Inflammatory macrophage treated with lipopolysaccharide for 4 hours (primary cell): ENCODE data around the gene LRR1.
"Not testable (repeated sequence)": the region's sequence is repeated elsewhere in the genome, so short reads cannot be mapped to it uniquely, and the experiment has no call there.

Source experiments
- DNase-seq: peaks from one replicate; pipeline ENCODE4 v3.0.0-alpha.2; 2020

The LRR1 gene, protein sequence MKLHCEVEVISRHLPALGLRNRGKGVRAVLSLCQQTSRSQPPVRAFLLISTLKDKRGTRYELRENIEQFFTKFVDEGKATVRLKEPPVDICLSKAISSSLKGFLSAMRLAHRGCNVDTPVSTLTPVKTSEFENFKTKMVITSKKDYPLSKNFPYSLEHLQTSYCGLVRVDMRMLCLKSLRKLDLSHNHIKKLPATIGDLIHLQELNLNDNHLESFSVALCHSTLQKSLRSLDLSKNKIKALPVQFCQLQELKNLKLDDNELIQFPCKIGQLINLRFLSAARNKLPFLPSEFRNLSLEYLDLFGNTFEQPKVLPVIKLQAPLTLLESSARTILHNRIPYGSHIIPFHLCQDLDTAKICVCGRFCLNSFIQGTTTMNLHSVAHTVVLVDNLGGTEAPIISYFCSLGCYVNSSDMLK

DNA sequence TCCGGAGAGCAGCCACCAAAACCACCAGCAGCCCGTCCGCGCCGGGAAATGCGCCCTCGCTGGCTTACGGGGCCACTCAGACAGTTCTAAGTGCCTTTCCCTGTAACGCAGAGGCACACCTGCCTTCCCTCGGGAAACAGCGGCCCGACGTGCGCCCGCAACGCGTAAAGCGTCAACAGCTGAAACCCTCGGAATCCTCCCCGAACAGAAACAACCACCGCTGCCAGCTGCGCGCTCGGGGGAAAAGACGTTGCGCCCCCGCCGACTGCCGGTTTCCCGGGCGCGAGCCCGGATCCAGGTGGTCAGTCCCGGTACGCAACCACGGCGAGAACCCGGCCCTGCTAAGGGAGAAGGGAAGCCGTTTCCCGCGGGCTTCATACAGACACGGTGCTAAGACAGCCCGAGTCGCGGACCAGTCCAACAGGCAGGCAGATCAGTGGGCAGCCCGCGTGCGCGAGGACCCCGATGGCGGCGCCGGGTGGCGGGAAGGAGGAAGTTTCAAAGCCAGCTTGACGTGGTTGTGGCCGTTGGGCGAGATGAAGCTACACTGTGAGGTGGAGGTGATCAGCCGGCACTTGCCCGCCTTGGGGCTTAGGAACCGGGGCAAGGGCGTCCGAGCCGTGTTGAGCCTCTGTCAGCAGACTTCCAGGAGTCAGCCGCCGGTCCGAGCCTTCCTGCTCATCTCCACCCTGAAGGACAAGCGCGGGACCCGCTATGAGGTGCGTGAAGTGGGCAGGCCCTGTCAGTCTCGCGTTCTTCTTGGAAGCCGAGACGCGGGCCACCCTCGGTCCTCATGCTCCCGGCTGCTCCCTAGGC, at the start of gene LRR1:
TSS of gene LRR1 (plus strand) at position 456 of the 816 bp plus-strand sequence. CDS start at position 537, 81 bp downstream.
- peak; percentile 79 for DNase-seq

DNA sequence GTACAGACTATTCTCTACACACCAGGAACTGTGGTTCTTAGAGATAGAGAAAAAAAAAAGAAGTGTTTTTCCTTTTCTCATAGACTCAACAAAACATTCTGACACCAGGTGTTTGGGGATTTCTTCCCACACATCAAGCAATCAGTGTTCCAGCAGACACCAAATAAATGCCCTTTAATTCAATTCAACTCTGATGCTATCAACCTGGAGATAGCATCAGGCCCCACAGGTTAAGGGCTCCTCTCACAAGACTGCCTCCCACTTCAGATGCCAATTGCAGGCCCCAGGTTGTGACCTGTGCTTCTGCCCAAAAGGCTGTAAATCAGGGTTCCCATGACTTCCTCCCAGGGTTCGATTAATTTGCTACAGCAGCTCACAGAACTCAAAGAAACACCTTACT, 49.3 kb upstream of the LRR1 start:
- DNase-seq: no peak

DNA sequence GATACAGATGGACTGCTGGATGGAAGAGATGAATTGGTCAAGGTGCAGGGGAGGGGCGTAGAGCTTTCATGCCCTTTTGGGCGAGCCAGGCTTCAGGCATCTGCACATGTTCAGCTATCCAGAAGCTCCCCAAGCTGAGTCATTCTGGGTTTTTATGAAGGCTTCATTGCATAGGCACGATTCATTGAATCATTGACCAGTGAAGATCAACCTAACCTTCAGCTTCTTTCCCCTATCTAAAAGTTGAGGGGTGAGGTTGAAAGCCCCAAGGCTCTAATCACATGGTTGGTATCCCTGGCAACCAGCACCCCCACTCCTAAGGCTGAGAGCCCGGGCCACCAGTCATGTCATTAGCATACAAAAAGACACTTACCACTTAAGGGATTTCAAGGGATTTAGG, 48.9 kb upstream of the LRR1 start:
- DNase-seq: no peak

DNA sequence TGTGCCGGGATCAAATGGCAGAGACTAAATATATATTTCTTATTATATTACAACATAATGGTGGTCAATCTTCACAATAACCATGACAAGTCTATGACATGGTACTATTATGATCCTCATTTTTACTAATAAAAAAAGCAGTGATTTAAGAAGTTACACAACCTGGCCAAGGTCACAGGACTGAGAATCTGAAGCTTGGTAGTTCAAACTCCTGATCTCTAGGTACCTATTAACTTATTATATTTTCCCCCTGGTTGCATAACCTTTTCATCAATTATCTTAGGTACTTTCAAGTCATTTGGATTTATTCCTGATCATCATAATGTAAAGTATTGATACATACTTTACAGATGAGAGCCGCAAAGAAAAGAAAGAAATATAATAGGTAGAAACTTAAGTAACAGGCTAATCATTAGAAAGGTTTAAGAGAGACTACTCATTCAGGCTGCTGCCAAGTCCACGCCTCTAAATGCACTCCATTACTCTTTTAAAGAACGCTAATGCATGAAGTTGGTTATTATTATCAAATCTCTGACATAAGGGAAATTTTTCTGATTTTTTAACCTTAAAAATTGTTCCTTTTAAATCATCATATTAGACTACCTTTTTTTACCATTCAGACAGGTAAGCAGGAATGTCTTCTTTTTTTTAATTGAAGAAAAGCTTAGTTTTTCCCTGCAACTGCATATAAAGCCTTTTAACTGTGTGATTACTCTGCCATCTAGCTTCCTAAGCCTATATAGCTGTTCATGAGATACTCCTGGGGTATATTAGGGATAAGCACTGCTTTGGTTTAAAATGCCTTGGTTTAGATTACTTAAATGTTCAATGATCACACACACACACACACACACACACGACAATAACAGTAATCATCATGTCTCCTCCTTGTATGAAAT, 48.2 kb upstream of the LRR1 start:
- no peak for DNase-seq

DNA sequence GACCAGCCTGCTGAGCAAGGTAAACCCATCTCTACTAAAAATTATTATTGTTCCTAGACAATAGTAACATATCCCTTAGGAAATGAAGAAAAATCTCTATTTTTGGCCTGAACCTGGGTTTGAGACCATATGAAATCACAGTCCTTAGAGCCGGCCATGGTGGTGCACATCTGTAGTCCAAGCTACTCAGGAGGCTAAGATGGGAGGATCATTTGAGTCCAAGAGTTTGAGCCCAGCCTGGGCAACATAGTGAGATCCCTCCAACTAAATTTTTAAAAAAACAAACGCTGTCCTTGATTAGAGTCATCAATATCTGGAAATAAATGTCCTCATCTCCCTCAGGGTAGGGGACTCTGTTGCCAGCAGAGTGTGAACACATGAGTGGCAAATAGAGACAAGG, 47.2 kb upstream of the LRR1 start:
- no peak for DNase-seq

DNA sequence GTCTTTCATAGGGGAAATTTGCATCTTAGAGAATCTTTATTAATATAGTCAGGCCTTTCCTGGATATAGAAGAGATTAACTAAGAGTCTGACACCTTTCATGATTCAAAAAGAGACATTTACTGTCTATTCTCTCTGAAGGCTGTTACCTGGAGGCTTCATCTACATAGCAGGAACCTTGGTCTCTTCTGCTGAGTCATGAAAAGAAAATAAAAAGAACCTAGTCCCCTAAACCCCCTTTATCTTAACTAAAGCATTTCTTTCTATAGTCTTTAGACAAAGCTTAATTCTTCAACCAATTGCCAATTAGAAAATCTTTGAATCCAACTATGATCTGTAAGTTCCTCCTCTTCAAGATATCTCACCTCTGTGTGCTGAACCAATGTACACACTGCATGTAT, 45.6 kb upstream of the LRR1 start:
- no peak for DNase-seq

DNA sequence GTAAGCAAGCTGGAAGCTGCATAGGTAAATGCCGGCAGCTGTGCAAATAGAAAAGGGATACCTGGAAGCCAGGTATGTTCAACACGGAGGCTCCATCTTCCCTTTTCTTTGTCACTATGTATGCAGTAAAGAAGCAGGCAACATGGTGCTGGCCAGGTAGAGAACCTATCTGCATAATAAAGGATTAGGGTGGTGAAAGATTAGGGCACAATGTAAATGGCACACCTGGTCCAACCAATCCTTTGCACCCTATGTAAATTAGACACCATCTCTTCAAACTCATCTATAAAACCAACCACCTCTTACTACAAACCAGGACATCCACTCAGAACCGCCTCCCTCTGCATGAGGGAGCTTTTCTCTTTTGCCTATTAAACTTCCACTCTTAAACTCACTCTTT, 44.8 kb upstream of the LRR1 start:
- no peak for DNase-seq

DNA sequence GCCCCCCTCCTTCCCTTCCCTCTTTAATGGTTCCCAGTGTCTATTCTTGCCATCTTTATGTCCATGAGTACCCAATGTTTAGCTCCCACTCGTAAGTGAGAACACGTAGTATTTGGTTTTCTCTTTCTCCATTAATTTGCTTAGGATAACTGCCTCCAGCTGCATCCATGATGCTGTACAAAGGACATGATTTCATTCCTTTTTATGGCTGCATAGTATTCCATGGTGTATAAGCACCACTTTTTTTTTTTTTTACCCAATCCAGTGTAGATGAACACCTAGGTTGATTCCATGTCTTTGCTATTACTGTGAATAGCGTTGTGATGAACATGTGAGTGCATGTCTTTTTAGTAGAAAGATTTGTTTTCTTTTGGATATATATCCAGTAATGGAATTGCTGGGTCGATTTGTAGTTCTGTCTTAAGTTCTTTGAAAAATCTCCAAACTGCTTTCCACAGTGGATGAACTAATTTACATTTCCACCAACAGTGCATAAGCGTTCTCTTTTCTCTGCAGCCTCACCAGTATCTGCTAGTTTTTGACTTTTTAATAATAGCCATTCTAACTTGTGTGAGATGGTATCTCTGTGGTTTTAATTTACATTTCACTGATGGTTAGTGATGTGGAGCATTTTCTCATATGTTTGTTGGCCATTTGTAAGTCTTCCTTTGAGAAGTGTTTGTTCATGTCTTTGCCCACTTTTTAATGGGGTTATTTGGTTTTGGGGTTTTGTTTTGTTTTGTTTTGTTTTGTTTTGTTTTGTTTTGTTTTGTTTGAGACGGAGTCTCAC, 38.6 kb upstream of the LRR1 start:
- DNase-seq: no peak

DNA sequence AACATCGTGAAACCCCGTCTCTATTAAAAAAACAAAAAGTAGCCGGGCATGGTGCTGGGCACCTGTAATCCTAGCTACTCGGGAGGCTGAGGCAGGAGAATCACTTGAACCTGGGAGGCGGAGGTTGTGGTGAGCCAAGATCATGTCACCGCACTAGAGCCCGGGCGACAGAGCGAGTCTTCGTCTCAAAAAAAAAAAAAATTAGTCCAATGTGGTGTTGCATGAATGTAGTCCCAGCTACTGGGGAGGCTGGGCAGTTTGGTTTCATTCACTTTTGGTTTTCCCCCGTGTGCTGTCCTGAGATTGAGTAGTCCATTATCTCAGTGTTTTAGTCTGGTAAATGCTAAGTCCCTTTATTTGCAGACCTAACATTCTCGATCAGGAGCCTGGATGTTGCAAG, 32.0 kb upstream of the LRR1 start:
- no peak for DNase-seq

DNA sequence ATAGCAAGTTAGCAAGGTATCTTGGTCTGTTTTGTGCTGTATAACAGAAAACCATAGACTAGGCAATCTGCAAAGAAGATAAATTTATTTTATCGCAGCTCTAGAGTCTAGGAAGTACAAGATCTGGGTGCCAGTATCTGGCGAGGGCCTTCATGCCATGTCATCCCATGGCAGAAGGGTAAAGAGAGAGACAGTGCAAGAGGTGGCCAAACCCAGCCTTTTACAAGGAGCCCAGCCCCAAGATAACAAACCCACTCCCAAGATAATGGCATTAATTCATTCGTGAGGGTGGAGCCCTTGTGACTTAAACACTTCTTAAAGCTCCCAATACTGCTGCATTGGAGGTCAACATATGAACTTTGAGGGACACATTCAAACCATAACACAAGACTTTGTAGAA, 29.5 kb upstream of the LRR1 start:
- no peak for DNase-seq

DNA sequence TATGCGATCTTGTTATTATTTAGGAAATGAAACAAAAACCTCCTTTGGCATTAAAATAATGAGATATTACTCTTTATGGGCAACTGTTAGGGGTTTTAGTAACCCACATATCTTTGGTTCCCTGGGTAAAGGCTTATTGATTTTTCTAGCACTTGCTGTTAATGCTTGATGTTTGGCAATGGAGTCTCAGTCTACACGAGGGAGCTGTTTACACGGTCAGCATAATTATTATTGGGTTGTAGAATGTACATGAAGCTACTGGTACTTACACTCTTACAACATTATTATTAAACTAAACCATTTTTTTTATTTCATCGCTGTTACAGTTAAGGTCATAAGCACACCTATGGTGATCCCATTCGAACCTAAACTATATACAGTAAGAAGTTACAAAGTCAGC, 24.7 kb upstream of the LRR1 start:
- DNase-seq: no peak

DNA sequence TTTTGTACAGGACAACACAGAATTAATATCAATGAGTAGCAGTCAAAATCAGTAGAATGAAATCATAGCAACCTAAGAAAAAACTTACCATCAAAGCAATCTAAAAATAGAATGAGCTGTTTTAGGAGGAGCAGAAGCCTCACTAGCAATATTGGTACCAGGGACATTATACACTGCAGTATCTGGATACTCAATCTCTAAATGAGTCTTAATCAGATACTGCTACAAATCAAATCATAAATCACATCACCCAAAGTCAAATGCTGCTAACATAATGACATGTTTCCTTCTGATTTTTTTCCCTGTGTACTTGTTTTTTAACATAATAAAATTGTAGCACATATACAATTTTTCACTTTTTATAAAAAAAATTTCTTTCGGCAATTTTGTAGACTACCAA, 20.6 kb upstream of the LRR1 start:
- no peak for DNase-seq

DNA sequence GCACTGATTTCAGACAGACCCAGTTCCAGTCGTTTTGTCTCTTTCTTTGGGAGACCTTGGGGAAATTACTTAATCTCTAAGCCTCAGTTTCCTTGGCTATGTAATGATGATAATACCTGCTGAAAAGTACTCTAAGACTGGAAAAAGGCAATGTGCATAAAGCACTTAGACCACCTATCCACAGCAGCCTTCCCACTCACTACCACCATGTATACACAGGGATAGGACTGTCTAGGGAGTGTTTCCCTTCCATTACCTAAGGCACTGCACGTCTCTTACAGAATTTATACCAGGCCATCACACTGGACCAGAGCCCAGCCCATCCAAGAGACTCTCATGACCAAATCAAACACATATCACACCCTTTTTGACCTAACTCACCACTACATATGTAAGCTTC, 18.9 kb upstream of the LRR1 start:
- DNase-seq: no peak

DNA sequence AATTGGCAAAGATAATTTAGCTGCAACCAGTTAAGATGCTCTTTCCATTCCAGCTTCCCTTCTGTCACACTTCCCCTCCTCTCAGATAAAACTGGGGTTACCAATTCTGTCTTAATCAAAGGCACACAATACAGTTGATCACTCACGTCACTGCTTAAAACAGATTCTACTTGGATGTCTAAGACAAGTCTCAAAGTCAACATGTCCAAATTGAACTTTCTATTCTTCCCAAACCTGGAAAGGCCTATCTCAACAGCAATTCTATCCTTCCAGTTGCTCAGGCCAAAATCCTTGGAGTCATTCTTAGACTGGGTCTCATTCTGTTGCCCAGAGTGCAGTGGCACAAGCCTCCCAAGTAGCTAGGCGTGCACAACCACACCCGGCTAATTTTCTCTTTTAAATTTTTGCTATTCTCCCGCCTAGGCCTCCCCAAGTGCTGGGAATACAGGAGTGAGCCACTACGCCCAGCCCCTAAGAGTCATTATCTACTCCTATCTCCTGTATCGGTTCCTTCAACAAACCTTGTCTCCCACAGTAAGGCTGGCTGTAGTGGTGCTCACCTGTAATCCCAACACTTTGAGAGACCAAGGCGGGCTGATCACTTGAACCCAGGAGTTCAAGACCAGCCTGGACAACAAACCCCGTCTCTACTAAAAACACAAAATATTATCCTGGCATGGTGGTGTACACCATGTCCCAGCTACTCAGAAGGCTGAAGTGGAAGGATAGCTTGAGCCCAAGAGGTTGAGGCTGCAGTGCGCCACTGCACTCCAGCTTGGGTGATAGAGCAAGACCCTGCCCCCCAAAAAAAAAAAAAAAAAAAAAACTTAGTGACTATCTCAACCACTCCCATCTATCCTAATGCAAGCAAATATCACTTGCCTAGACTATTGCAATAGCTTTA, 17.3 kb upstream of the LRR1 start:
- no peak for DNase-seq

DNA sequence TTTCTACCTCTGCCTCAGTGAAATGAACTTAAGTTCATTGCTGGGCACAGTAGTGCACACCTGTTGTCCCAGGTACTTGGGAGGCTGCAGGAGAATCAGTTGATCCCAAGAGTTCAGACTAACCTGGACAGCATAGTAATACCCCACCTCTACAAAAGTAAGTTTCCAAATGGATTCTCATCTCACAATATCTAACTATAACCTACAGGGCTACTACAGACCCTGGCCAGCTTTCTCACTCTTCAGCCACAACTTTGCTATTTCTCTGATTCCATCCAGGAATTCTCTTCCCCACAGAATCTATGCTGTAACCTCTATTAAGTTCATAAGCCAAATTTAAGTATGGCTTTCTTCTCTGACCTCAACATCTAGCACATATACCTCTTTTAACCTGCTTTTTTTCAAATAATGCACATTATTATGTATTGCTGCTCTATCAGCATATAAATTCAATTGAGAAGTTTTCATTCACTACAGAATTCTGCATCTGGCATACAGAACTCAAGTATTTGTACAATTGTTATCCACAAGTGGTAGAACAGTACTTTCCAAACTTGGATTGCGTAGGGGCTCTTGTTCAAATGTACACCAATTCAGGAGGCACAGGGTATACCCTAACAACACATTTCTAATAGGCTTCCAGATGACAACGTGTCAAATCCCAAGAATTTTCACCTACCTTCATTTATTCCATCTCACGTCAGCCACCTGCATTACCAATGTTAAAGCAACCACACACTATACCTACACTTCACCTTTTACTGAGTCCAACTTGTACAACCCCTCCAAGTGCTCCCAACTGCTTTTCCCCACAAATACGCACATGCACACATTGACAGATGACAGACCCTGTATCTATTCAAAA, 16.4 kb upstream of the LRR1 start:
- no peak for DNase-seq

DNA sequence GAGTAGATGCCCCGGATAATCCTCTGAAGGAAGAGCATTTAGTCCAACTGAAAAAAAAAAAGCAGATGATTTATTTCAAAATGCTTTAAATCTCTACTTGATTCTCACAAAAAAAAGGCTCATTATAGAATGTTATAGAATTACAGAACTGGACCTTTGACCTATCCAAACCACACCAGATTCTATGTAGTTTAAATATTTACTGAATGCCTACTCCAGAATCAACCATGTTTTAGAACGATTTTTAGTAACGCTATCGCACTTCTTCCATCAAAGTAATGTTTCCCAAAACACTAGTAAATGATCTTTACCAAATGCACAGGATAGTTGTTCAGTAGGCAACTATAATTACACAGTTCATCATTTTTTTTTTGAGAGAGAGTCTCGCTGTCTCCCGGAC, 15.1 kb upstream of the LRR1 start:
- DNase-seq: no peak

DNA sequence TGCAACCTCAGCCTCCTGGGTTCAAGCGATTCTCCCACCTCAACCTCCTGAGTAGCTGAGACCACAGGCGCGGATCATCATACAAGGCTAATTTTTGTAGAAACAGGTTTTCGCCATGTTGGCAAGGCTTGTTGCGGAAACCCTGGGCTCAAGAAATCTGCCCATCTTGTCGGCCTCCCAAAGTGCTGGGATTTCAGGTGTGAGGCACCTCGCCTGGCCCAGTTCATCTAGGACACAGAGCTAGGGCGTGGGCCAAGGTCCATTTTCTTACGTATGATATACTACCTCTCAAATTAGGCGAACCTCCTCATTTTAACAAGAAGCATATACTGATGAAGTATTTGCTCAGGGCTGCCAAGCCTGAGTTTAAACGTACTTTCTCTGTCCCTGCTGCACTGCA, 14.7 kb upstream of the LRR1 start:
- DNase-seq: no peak

DNA sequence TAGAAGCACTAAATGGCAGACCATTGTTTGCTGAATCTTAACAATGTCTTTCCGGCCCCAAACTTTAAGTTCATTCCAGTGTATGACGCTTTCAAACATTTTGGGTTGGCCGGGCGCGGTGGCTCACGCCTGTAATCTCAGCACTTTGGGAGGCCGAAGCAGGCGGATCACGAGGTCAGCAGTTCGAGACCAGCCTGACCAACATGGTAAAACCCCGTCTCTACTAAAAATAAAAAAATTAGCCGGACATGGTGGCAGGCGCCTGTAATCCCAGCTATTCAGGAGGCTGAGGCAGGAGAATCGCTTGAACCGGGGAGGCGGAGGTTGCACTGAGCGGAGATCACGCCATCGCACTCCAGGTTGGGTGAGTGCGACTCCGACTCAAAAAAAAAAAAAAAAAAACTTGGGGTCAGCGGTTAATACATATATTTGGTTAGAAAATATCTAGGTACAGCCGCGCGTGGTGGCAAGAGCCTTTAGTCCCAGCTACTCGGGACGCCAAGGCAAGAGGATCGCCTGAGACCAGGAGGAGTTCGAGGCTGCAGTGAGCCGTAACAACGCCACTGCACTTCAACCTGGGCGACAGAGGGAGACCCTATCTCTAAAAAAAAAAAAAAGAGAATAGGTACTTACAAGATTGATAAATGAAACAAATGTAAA, 13.6 kb upstream of the LRR1 start:
- not testable (repeated sequence) for DNase-seq

DNA sequence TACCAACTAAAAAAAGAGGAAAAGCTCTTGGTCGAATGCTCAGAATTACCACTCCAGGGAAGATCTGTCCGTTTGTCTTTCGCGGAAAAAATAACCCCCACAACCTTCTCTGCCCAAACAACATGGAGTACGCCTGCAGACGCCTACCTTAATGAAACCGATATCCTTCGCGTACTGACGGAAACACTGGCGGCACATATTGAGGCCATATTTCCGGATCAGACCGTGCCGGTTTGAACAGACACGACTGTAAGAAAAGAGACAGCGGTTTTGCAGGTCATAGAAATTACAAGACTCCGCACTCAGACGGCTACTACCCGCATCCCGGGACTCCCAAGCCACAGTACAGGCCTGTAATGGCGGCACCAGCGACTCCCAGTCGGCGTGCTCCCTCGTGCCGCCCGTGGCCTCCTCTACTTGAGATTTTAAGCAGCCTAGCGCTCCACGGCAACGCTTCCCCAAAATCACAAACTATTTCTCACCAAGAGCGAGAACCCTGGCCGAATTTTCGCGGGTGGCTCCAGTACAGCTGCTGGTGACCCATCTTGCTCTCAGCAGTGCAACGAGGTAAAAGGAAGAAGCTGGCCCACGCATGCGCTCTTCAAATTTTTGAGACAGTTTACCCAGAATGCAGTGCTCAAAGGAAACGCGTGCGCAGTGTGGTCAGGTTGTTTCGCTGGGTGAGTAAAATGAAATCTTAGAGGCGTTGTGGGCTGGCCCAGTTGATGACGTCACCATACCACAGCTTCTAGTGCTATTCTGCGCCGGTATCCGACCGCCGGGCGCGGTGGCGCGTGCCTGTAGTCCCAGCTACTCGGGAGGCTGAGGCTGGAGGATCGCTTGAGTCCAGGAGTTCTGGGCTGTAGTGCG, 12.7 kb upstream of the LRR1 start, which contains the start of gene RPS29:
TSS of gene RPS29 (minus strand) at position 578 of the 870 bp plus-strand sequence. CDS start at position 544, 34 bp downstream.
- peak; percentile 99 for DNase-seq
